SK-N-SH treated with all-trans-retinoic acid at 6 μM for 48 hours (cell line): ENCODE results near the gene TMEM203.
A peak's percentile ranks its signal among the peaks of the same experiment; 100 is the strongest.

Experiments
- ISL1 ChIP-seq: fragments of 250-450 bp; sonication (Bioruptor Pico); IDR thresholded peaks from 2 replicates; pipeline ENCODE4 v2.1.2; 2022; ENCODE audit warnings: mild to moderate bottlenecking, moderate library complexity
- OSR1 ChIP-seq: fragments of 250-450 bp; sonication (Bioruptor Pico); IDR thresholded peaks from 2 replicates; pipeline ENCODE4 v1.8.0; 2022; ENCODE audit warnings: moderate library complexity, mild to moderate bottlenecking, inconsistent platforms
- TOX ChIP-seq: fragments of 250-450 bp; sonication (Bioruptor Pico); IDR thresholded peaks from 2 replicates; pipeline ENCODE4 v1.8.0; 2021; ENCODE audit warnings: mild to moderate bottlenecking, moderate library complexity, borderline replicate concordance
- ZFP3 ChIP-seq: fragments of 250-450 bp; sonication (Bioruptor Pico); IDR thresholded peaks from 2 replicates; pipeline ENCODE4 v1.5.0; 2020; ENCODE audit warnings: mild to moderate bottlenecking, moderate library complexity
- ZFP30 ChIP-seq: fragments of 450-650 bp; formaldehyde crosslinking; IDR thresholded peaks from 2 replicates; pipeline ENCODE4 v1.5.0; 2022; ENCODE audit warnings: mild to moderate bottlenecking, moderate library complexity
- ZNF8 ChIP-seq: fragments of 450-650 bp; formaldehyde crosslinking; IDR thresholded peaks from 2 replicates; pipeline ENCODE4 v1.5.0; 2020; ENCODE audit warnings: mild to moderate bottlenecking, moderate library complexity

GRCh38 chr9:137253717-137254623 is 48.5 kb upstream of the TMEM203 start:
- no peak for TF ChIP-seq OSR1 (CRISPR knock-in tag)
- no peak for TF ChIP-seq TOX
- TF ChIP-seq ZFP30, result no peak
- TF ChIP-seq ZFP3, result peak; percentile 97
- no peak for TF ChIP-seq ZNF8
- no peak for TF ChIP-seq ISL1
